RCC 7860 (cell line): ENCODE results near the gene PYGB.

Experiments
- DNase-seq: peaks from one replicate; pipeline ENCODE4 v3.0.0-alpha.2; 2015; ENCODE audit warnings: low spot score
- FAIRE-seq: peaks from 2 replicates; lab custom pipeline; 2012; peaks lifted over from hg19 to GRCh38; lab: Jason Lieb, UNC

The PYGB gene

GRCh38 chr20:25269057-25269832 is 21.4 kb downstream of the PYGB start:
- DNase-seq (no peak), FAIRE-seq (no peak)

DNA sequence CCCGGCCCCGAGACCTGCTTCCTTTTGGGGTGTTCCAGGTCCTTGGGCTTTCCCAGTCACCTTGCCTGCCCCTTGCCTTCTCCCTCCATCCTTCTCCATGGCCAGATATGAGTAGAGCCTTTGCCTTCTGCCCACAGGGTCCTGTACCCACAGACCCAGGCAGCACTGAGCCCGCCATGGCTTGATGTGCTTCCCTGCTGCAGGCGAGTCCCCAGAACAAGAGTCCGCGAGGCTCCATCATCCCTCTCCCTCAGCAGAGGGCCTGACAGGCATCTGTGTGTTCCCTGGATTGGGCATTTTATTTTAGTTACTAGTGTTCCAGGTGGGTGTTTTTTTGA is 21.9 kb downstream of the PYGB start:
- FAIRE-seq = no peak
- no peak for DNase-seq

DNA sequence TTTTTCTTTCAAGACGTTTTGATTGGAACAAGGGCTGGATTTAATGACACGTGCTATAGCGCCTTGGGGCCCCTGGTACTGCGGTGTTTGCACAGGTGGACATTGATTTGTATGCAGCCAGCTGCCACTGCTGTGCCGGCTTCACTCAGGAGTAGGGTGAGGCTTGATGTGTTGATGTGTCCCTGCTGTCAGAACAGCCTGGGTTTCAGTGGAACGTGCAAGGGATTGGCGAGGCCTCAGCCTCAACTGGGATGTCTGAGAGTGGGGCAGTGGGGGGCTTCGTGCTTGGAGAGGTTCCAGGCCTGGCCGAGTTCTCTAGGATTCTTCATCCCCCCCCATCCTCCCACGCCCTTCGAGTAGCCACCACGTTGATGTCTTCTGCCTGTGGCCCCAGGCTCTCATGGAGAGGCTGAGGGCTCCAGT is 23.0 kb downstream of the PYGB start:
- DNase-seq (no peak), FAIRE-seq (no peak)

DNA sequence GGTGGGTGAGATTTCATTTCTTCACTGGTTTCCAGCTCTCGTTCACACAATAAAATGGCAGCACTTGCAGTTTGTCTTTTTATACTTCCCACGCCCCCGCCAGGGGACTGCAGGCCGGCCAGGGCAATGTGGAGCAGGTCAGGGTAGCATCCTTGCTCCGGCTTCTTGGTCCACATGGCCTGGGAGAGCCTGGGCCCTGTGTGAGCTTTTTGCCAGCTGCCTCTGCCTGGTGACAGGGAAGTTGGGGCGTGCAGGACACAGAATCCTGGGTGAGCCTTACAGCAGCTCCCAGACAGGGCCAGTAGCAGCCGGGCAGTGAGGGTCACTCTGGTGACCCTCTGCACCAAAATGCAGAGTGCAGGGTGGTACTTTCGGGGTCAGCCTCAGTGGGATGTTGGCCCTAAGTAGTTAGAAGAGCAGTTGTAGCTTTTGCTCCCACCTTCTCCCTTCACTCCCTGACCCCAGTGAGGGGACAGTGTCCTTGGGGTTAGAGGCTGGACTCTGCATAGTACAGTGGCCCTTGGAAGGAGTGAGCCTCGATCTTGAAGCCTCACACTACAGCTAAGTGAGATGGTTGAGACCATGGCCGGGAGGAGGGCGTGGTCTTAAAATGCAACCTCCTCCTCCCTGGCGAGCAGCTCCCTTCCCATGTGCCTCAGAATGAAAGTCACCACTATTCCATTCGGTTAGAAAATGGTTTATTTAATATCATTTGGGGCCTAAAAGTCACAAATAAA is 23.8 kb downstream of the PYGB start:
- no peak for DNase-seq
- FAIRE-seq = no peak

DNA sequence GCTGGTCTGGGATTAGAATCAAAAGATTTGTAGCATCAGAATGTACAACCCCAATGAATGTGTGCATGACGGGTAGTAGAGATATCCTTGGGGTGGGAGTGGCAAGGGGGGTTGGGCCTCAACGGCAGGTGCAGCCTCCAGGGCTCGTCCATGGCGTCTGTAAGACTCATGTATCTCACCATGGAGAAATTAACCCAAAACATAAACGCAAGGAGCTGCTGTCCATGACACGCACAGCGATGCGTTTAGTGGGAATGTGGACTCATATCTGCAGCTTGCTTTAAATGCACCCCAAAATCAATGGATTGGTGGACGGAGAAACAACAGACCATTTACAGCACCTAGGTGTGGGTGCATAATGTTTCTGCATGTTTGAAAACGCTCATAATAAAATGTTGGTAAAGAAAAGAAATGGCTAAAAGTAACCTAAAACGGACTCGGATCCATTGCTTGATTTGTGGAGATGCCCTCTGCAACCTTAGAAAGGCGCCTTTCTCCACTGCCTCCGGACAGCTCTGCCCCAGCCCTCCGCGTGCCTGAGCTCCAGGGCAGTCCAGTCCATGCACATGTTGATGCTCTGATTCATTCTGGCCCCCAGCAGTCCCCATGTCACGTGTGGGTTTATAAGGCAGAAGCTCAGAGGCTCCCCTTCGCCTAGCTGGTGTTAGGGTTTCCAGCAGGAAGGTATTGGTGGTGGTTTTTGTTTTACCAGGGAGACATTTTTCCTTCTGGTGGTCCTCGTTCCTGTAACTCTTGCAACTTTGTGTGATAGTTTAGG is 24.5 kb downstream of the PYGB start:
- FAIRE-seq (no peak), DNase-seq (no peak)

- FAIRE-seq (no peak), DNase-seq (no peak)
Observed at GRCh38 chr20:25273046-25273445, 25.2 kb downstream of the PYGB start.

DNA sequence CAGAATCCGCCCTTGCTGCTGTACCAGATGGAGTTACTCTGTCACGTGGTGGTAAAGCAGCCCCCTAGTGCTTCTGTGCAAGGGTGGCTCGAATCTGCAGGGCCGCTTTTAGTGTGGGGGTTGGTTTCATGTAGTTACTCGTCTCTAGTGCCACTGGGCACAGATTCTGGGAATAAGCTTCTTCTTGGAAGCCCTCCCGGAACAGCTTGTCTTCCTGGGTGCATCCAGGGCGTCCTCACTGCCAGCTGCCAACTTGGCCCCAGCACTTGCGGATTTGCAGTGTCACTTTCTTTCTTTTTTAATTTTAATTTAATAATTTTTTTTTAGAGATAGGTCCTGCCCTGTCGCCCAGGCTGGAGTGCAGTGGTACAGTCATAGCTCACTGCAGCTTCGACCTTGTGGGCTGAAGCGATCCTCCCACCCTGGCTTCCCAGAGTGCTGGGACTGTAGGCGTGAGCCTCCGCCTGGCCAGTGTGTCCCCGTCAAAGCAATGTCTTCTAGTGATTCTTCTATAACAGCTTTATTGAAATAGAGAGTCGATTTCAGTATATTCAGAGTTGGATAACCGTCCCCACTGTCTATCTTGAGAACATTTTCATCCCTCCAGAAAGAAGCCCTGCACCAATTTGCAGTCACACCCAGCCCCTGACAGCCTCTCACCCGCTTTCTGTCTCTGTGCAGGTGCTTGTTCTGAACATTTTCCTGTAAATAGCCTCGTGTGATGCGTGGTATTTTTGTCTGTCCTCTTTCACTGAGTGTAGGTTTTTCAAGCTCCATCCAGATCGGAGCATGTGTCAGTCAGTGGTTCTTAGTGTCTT is 25.9 kb downstream of the PYGB start:
- no peak for FAIRE-seq

GRCh38 chr20:25274481-25274880 is 26.6 kb downstream of the PYGB start:
- no peak for FAIRE-seq
- DNase-seq = no peak

More for the DNA sequence above, 25.9 kb downstream of the PYGB start:
- no peak for DNase-seq

DNA sequence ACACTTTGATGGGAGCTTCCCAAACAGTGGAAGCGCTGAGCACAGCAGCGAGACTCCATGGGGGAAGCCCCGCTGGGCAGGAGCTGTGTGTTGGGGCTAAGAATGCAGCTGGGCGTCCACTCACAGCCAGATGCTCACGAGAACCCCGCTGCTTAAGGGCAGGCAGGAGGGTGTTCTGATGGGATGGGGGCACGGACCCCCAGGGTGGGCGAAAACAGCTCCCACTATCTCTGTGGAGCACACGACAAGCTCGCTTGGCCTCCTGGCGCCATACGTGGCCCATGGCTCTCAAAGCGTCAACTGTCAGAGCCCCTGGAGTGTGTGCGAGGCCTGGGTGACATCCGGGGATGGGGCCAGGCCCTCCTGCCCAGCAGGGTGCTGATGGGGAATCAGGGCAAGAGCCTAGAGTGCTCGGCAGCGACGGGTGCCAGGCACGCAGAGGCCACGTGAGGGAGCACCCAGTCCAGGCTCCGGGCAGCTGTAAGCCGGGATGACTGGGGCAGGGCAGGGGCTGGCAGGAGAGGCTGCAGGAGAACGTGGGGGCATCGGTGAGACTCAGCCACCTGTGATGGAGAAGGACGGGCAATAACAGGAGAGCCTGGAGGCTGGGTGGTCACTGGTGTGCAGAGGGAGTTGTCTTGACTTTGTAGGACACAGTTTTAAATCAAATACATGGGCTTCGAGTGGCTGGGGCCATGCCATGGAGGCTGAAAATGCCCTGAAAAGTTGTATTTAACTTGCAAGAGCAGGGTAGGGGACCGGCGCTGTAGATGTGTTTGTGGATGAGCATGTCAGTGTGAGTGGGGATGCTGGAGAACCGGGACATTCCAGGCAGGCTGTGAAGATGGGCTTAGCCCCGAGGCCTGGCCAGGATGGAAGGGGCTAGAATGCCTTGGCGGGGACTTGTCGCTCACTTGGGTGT is 27.3 kb downstream of the PYGB start:
- DNase-seq (no peak), FAIRE-seq (no peak)

- FAIRE-seq = no peak
- DNase-seq = no peak
Observed at GRCh38 chr20:25275813-25276532, 28.1 kb downstream of the PYGB start.

DNA sequence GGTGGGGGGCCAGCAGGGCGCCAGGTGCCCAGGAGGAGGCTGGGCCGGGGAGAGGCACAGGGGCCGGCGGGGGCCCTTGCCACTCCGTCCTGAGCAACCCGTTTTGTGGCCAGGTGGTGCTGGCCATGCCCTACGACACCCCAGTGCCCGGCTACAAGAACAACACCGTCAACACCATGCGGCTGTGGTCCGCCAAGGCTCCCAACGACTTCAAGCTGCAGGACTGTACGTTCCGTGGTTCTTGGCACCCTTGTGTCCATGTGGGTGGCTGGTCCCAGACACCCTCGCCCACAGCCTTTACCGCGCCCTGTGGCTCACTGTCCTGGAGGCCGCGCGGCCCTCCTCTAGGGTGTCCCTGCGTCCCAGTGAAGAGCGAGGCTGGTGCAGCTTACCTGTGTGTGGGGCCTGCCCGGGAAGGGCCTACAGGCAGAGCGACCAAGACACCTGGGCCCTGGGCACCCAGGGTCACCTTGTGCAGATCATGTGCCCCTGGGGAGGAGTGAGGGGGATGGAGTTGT is 28.7 kb downstream of the PYGB start:
- FAIRE-seq (no peak), DNase-seq (no peak)

DNA sequence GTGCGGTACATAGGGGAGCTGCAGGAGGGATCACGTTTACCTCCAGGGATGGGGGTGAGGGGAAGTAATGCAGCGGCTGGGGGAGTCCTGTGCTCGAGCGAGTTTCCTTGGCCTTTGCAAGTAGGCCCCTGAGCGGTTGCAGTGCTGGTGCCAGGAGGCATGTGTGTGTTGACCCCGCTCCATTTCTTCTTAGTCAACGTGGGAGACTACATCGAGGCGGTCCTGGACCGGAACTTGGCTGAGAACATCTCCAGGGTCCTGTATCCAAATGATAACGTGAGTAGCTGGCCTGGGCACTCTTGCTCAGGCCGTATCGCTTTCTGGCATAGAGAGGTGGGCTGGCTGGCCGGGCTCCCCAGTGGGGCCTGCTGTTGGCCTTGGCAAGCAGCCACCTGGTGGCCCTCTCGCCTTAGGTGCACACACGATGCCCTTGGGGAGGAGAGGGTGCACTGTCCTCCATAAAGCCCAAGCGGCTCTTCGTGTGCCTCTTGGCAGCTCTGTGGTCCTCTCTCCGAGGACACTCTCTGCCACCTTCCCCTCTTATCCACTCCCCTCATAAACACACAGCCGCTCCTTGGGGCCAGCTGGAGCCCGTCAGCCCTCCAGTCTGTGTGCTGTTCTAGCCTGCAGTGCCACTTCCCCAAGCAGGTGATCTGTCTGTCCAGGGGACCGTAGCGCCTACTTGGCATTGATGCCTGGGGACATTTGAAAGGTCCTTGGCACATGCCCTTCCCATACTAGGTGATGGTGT is 29.3 kb downstream of the PYGB start:
- FAIRE-seq (no peak), DNase-seq (no peak)

GRCh38 chr20:25277941-25278521 is 30.1 kb downstream of the PYGB start:
- DNase-seq (no peak), FAIRE-seq (no peak)

GRCh38 chr20:25278636-25279361 is 30.9 kb downstream of the PYGB start:
- DNase-seq = no peak
- FAIRE-seq = no peak

DNA sequence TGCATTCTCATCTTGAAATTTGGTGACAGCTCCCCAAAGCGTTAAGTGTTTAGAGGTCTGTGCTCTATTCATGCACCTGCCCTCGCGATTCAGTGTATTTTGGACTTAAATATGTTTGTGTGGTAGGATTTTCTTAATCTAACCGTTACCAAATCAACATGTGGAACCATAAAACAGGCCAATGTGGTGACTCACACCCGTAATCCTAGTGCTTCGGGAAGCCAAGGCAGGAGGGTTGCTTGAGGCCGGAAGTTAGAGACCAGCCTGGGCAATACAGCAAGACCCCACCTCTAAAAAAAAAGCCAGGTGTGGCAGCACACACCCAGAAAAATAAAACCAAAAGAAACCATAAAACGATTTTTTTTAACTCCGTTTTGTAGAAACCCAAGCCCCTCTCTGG is 31.5 kb downstream of the PYGB start:
- no peak for FAIRE-seq
- DNase-seq = no peak

DNA sequence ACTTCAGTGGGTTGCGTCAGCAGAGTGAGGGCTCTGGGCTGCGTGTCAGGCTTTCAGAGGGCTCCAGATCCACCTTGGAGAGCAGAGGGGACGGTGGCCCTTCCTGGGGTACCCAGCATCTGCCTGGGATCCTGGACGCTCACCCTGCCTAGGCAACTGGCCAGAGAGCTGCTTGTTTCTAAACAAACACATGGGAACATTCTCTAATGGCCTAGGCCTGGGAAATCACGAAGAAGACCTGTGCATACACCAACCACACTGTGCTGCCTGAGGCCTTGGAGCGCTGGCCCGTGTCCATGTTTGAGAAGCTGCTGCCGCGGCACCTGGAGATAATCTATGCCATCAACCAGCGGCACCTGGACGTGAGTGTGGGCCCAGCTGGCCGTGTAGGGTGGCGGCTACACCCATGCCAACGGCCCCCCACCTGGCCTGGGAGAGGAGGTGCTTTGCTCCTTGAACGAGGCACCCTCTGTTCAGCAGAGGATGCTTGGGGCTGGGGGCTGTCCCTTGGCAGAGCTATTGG is 32.2 kb downstream of the PYGB start:
- FAIRE-seq = no peak
- no peak for DNase-seq
